ENCODE results near the gene SESN1.

The SESN1 gene

GRCh38 chr6:108955329-108955949 is 139.2 kb downstream of the SESN1 start:
- no peak for DNase-seq

GRCh38 chr6:108953681-108954080 is 141.0 kb downstream of the SESN1 start:
- DNase-seq, result no peak

GRCh38 chr6:108952776-108953486 is 141.7 kb downstream of the SESN1 start:
- no peak for DNase-seq

GRCh38 chr6:108951351-108951953 is 143.2 kb downstream of the SESN1 start:
- DNase-seq, result no peak

GRCh38 chr6:108948181-108948661 is 146.4 kb downstream of the SESN1 start:
- no peak for DNase-seq

GRCh38 chr6:108947114-108947854 is 147.4 kb downstream of the SESN1 start:
- no peak for DNase-seq

GRCh38 chr6:108946695-108947094 is 148.0 kb downstream of the SESN1 start:
- DNase-seq, result no peak

GRCh38 chr6:108945681-108946159 is 148.9 kb downstream of the SESN1 start:
- DNase-seq, result no peak

- no peak for DNase-seq
Observed at GRCh38 chr6:108944707-108945680, 149.7 kb downstream of the SESN1 start.

- DNase-seq, result no peak
Observed at GRCh38 chr6:108944071-108944470, 150.6 kb downstream of the SESN1 start.

GRCh38 chr6:108942556-108943492 is 151.8 kb downstream of the SESN1 start:
- DNase-seq, result no peak

- no peak for DNase-seq
Observed at GRCh38 chr6:108941859-108942258, 152.8 kb downstream of the SESN1 start.

- no peak for DNase-seq
Observed at GRCh38 chr6:108941281-108941680, 153.4 kb downstream of the SESN1 start.

GRCh38 chr6:108940741-108941140 is 153.9 kb downstream of the SESN1 start:
- no peak for DNase-seq

GRCh38 chr6:108937170-108937569 is 157.5 kb downstream of the SESN1 start:
- no peak for DNase-seq
